CD4-positive, alpha-beta T cell treated with Interferon gamma for 1 hour (primary cell): ENCODE measurements around the gene SWAP70.
"Not testable (repeated sequence)": the region's sequence is repeated elsewhere in the genome, so short reads cannot be mapped to it uniquely, and the experiment has no call there.

ENCODE experiments used
- DNase-seq: peaks from one replicate; pipeline ENCODE4 v3.0.0-alpha.2; 2020

SWAP70 gene

DNA sequence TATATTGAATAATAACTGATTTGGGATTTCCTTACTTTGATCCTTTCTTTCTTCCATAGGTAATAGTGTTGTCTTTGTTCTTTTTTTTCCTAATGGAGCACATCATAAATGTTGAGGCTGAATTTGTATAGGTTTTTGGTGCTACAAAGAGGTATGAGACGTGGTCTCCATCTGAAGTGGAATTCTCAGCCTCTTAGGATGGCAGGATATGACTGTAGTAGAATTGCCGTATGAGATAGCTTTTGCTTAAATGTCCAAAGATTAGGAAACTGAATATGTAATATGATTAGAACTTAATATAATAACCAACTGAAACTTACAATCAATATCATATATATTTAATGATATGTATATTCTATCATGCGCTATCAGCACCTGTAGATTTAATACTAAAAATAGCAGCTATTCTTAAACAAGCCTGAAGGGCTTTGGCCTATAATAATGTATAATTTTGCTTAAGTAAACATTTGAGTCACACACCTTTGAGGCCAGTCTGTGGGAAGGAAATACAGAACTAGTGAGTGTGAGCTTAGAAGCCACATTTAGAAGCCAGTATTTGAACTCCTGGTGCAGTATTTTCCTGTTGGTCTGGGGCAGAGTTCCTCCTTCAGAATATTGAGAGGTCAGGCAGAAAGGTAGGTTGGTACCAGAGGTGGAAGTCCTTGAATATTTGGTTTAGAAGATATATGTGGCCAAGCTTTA is 62.6 kb downstream of the SWAP70 start:
- DNase-seq: no peak

DNA sequence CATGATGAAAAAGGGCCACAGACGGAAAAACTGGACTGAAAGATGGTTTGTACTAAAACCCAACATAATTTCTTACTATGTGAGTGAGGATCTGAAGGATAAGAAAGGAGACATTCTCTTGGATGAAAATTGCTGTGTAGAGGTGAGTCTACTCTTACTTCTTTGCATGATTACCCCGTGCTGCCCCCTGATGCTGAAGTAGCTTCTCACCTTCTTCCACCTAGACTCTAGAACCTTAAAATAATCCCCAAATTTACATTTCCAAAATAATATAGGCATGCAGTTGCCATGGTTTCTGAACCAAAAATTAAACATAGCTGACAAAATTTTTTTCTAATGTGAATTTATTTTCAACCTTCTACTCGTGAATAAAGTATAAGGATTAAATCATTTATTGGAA is 64.2 kb downstream of the SWAP70 start:
- no peak for DNase-seq

DNA sequence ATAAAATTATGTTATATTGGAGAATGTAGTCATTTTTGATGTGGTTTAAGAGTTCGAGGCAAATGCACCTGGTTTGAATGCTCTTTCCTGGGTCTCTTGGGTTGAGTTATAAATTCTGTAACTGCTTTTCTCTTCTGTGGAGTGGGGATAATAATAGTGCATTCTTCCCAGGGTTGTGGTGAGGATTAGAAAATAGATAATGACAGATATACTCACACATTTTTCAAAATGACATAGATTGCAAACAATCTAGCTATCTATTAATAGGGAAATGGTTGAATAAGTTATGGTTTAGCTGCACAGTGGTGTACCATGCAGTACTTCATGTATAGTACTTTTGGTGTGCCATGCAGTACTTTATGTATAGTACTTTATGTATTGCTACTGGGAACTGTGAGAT is 67.4 kb downstream of the SWAP70 start:
- no peak for DNase-seq

DNA sequence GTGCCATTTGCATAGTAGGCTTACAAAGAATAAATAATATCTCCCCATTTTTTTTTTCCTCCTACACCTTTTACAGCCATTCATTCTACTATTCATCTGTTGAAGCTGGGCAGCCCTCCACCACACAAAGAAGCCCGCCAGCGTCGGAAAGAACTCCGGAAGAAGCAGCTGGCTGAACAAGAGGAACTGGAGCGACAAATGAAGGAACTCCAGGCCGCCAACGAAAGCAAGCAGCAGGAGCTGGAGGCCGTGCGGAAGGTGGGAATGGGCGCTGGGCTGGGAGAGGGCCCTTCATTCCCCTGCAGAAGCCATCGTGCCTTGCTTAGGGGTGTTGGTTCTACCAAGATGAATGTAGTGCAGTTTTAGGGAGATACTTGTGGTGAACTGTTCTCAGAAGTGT is 68.6 kb downstream of the SWAP70 start:
- no peak for DNase-seq

DNA sequence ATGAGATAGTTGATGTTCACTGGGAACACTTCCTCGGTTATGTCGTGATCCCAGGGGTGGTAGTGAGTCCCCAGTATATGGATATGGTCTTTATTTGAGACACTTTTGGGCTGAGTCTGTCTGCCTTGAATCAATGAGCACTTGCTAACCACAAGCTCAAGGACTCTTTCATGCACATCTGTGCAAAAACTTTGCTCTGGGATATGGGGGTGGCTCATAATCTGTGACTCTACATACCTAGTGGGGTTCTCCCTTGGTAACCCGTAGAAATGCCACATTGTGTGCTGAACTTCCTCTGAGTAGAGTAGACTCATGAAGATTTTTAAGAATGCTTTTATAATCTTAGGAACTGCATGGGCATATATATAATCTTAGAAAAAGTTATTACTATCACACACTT is 69.3 kb downstream of the SWAP70 start:
- no peak for DNase-seq

DNA sequence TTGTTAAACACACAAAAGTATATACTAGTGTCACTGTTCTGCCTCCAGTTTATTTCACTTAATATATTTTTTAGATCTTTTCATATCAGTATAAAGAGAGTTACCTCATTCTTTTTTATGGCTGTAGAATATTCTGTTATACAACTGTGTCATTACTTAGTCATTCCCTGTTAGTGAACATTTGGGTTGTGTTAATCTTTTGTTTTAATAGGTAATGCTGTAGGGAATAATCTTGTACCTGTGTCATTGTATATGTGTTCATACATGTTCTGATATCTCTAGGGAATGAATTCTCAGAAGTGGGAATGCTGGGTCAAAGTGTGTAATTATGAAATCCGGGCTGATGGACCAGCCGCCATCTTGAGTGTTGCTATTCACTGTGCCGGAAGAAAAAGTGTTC is 71.4 kb downstream of the SWAP70 start:
- DNase-seq: no peak

DNA sequence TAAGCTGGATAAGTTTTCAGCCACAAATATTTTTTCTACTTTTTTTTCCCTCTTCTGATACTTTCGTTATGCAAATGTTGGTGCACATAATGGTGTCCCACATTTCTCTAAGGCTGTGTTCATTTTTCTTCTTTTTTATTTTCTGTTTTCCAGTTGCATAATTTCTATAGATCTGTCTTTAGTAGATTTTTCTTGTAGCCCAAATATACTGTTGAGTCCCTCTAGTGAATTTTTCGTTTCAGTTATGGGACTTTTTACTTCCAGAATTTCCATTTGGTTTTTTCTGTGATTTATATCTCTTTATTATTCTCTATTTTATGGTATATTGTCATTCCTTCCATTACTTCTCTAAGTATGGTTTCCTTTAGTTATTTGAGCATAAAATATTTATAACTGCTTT is 72.0 kb downstream of the SWAP70 start:
- DNase-seq: no peak

DNA sequence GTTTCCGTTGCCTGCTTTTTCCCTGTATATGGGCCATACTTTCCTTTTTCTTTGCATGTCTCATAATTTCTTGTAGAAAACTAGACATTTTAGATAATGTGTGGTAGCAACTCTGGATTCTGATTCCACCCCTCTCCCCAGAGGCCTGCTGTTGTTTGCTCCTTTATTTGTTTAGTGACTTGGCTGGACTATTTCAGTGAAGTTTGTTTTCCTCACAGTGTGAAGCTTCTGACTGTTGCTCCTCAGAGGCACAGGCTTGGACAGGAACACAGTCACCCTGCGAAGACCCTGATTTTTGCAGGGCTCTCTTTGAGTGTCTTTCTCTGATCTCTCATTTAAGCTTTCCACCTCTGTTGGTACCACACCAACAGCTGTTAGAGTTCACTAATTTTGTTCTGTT is 72.5 kb downstream of the SWAP70 start:
- DNase-seq: no peak

DNA sequence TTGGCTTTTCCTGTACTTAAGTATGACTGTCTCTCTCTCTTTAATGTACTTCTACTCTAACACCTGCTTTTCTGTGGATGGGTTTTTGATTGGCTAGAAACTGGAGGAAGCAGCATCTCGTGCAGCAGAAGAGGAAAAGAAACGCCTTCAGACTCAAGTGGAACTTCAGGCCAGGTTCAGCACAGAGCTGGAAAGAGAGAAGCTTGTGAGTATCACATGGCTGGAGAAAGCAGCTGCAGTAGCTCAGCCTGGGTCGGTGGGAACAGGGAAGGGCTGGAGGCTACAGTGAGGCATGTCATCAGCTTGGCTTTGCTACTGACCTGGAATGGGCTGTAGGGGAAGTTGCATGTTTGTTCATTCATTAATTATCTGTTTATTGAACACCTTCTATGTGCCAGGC is 74.2 kb downstream of the SWAP70 start:
- DNase-seq: no peak

DNA sequence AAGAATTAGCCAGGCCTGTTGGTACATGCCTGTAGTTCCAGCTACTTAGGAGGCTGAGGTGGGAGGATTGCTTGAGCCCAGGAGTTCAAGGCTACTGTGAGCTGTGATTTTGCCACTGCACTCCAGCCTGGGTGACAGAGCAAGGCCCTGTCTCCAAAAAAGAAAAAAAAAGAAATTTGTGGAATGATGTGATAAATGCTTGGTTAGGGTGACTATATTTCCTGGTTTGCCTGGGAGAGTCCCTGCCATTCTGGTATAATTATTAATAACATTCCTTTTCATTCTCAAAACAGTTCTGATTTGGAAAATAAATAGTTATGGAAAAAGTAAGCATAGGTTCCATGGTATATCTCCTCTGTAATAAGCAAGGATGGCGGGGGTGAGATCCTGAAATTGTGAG is 74.8 kb downstream of the SWAP70 start:
- DNase-seq: no peak

DNA sequence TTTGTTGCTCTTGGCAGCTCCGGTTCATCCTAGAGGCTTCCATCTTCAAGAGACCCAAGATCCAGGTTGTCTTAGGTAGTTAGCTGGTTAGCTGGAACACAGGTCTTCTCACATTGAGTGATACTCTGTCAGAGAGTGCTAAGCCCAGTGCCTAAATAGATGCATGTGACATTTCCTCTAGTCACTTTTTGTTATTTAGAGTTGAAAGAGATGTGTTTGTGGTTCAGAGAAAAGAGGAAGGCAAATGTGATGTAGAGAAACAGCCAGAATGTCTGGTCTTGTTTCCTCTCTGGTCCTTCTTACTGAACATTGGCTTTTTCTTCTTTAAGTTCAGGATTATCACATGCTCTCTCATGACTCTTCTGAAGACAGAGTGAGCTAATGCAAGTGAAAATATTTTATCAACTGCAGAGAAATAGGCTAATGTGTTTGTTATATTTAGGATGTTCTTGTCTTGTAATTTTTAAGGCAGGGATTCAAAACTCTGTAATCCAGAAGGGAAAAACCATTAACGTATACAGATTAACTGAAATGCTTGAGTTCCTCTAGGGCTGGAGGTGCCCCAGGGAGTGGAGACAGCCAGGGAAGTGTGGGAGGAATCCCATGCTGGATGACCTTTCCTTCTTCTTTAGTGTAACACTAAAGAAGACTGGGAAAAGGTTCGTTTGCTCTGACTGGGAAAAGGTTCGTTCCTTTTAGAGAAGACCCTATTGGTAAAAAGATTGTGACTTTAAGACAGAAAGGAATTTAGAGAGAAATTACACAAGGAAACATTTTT is 75.4 kb downstream of the SWAP70 start:
- no peak for DNase-seq

DNA sequence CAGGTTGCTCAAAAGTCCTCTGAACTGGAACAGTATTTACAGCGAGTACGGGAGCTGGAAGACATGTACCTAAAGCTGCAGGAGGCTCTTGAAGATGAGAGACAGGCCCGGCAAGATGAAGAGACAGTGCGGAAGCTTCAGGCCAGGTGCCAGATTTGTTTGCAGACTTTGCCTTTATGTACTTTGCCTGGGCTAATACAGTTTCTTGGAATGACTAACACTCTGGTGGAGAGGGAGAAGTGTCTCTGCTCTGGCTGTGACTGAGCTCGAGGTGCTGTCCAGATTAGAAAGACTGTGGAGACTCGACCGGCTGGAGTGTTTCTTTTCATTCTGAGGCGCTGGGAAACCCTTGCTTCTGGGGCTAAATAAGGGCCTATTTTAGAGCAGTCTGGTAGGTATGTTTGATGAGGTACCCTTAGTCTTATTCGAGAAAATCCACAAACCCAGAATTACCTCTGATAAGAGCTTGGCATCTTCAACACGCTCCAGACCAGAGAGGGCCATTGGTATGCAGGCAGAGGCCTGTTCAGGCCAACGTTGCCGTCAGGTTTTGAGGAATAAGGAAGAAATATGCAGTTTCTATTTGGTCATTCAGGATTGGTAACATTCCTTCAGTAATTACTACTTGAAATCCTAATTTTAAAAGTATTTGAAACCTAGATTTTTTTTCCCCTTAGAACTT is 76.5 kb downstream of the SWAP70 start:
- DNase-seq: no peak

DNA sequence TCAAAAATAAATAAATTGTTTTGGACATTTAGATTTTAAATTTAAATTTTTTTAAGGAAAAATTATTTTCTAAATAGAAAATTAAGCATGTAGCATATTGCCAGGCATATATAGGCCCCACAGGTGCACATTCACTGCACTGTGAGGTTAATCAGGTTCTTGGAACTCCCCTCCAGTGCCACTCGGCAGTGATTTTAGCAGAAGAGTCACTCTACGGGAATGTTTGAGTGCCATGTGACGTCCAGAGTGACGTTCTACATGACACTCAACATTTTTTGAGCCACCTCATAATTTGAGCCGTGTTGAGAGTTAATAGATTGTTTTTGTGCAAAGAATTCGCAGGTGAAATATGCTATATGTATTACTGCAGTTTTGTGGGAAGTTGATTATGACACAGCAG is 77.4 kb downstream of the SWAP70 start:
- no peak for DNase-seq

DNA sequence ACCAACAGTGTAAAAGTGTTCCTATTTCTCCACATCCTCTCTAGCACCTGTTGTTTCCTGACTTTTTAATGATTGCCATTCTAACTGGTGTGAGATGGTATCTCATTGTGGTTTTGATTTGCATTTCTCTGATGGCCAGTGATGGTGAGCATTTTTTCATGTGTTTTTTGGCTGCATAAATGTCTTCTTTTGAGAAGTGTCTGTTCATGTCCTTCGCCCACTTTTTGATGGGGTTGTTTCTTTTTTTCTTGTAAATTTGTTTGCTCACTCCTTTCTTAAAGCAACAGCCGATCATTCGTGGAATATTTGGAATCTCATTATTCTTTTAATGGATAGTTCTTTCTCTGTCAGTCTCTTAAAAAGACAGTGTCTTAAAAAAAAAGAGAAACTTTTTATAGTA is 79.6 kb downstream of the SWAP70 start:
- not testable (repeated sequence) for DNase-seq

DNA sequence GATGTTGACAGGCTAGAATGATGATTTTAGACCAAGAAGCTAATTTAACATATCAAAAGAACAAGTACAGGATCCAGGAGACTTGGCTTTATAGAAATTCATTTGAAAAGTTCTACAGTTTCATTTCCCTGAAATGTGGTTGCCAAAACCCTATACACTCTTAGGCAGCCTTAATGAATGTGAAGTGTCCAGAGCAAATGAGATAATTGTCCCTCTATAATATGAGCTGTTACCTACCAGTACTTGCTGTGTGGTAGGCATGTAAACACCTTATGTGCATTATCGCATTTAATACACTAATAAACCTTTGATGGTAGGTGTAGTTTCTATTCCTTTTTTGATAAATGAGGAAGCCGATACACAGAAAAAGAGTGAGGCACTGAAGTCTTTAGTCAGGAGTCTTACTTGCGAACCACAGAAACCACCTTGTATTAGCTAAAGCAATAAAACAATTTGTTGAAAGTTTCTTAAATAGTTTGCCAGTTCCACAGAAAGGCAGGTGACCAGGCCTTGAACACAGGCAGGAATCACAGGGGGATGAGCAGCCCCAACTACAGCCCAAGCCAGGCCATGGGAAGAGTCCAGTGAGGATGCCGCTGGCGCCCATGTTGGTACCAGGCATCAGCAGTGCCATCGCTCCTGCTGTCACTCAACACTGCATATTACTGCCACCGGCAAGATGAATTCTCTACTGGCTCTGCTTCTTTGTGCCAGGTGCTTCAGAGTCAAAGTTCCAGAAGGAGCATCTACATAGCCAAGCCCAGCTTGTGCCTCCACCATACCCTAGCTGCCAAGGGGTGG is 81.7 kb downstream of the SWAP70 start:
- no peak for DNase-seq

DNA sequence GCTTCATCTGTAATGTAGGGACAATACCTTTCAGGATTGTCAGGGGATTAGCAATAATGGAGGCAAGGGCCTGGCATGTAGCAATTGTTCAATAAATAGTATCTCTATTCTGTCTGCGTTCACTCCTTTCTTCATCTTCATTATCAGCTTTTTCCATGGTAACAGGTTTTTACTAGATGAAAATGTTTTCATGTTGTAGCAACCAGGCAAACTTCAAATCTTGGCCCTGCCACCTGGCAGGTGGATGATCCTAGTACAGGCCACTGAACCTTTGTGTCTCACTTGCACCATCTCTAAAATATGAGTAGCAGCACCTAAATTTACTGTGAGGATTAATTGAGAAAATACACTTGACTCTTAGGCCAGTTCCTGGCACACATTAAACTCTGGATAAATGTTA is 83.4 kb downstream of the SWAP70 start:
- no peak for DNase-seq

DNA sequence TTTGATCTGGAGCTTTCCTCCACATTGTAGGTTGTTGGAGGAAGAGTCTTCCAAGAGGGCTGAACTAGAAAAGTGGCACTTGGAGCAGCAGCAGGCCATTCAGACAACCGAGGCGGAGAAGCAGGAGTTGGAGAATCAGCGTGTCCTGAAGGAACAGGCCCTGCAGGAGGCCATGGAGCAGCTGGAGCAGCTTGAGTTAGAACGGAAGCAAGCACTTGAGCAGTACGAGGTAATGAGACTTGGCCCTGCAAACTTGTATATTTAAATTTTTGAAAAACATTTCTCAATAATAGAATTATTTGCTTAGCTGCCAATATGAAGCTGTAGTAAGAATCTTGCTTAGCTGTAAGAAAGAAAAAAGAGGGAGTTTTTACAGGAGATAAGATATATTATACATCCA is 84.0 kb downstream of the SWAP70 start:
- DNase-seq: no peak

DNA sequence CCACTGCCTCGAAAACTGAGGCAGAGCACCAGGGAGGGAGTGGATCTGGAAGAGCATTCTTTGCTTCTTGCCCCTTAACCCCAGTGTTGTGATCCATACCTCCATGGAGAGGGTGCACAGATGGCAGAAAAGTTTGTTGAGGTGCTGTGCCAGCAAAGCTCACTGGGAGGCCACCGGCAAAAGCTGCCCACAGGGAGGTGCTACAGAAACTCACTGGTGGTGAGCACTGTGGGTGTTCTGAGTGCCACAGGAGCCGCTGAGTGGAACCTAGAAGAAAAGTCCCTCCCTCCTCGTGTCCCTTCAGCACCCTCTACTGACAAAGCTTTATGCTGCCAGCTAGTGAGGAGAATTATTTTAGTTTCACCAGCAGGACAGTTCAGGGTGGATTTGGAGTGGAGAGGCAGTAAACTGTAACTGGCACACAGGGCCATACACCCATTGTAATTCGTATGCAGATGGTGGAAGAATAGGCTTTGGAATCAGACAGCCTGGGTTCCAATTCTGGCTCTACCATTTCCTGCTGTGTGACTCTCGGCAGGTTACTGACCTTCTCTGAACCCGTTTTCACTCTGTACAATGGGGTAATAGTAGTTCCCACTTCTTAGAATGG is 84.6 kb downstream of the SWAP70 start:
- DNase-seq: peak; percentile 74

DNA sequence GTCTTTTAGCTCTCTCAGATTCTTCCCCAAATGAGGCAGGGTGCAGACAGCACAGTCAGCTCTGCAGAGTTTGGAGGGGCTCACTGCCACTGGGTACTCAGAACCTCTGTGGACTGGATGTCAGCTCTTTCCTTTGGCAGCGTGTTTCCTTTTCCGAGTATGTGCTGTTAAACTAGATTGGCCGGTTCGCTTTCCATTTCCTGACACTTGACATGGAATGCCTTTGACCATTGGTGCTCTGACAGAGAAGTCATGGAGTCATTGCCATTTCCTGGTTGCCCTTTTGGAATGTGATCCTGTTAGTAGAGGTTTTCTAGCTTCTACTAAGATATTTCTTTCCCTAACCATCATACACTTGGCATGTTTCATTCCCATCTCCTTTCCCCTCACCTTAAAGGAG is 86.7 kb downstream of the SWAP70 start:
- DNase-seq: no peak

DNA sequence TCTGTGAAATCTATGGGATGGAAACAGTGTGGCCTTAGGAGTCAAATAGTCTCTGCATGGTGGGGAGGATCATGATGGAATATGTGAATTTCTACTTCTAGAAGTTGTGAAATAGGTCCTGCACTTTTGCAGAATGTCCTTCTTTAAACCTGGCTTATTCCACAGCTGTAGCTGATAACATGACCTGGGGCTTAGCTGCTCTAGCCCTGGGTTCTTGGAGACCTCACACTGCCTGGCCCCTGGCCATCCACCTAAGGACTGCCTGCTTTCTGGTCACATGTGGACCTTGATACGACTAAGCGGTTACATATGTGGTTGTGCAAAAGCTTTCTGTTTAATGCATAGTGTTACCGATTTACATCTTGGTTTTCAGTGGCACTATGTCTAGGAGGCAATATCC is 88.2 kb downstream of the SWAP70 start:
- DNase-seq: no peak

DNA sequence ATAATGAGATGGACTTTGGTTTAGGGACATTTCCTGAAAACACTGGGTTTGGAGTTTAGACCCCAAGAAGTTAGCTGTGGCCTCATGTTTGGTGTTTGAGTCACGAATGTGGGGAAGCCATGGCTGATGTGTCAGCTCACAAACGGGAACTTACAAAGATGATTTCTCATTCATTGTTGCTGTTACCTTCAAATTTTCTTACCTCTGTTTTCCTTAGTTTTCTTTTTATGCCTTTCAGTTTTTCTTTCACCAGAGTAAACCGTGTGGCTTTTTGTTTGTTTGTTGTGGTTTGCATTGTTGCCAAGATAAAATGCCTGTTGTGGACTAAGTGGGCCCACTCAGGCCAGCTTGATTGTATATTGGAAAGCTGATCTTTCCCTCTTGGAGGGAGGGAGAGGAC is 89.1 kb downstream of the SWAP70 start:
- DNase-seq: no peak

DNA sequence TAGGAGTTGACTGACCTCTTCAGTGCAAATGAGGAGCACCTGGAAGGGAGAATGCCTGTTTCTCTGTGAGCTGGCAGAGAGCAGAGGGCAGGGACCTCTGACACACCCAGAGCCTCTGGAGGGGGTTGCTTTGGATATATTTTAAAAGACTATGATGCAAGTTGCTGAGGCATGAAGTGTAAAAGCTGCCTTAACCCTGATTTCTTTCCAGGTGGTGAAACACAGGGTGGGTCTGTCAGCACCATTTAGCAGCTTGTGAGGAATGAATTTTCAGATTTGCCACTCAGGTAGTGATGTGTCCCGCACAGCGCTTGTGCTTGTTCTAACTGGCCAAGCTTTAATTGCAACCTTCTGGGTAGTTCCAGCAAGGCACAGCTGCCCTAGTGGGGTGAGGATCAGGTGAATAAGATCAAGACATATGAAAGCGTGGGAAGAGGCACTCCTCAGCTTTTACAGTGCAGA is 90.2 kb downstream of the SWAP70 start:
- DNase-seq: no peak
